Transverse colon (tissue), 4 donors: Measurements from ENCODE around the gene BARD1. TPM values are rescaled to one million over a fixed set of nuclear protein-coding genes. Genes with fewer than 3 reads are reported as not detected.

ENCODE experiments used
- DNase-seq: peaks from one replicate; pipeline ENCODE4 v3.0.0-alpha.2; 2019
- H3K27ac ChIP-seq, 4 donors: fragments of 200-600 bp; sonication (generic); 2 replicates each; pipeline ENCODE4 v1.5.1; 2016 to 2018; ENCODE audit warnings: inconsistent platforms in 4 of 4
- H3K27me3 ChIP-seq: fragments of 200-600 bp; sonication (generic); 2 replicates; pipeline ENCODE4 v1.5.1; 2017; ENCODE audit warnings: inconsistent platforms
- H3K36me3 ChIP-seq, 4 donors: fragments of 200-600 bp; sonication (generic); 2 replicates each; pipeline ENCODE4 v1.5.1; 2017 to 2019; ENCODE audit warnings: inconsistent platforms in 4 of 4
- H3K4me1 ChIP-seq, 4 donors: fragments of 200-600 bp; sonication (generic); 2 replicates each; pipeline ENCODE4 v1.5.1; 2017 to 2020; ENCODE audit warnings: inconsistent platforms in 4 of 4
- H3K4me3 ChIP-seq, 4 donors: fragments of 200-600 bp; sonication (generic); 1 replicate in 1 of 4; 2 replicates in 3 of 4; pipeline versions ENCODE4 v1.5.1 to v1.6.1; 2017 to 2019; ENCODE audit warnings: inconsistent platforms in 4 of 4
- H3K9me3 ChIP-seq, 2 donors: fragments of 200-600 bp; sonication (generic); 2 replicates each; pipeline ENCODE4 v1.5.1; 2017 to 2019; ENCODE audit warnings: inconsistent platforms in 2 of 2
- EP300 ChIP-seq: sonication (generic); formaldehyde crosslinking; IDR thresholded peaks from one replicate; pipeline ENCODE4 v1.6.1; 2017; ENCODE audit warnings: antibody characterized with exemption, low read depth
- POLR2A ChIP-seq: fragments of 450-650 bp; IDR thresholded peaks from one replicate; pipeline ENCODE4 v1.6.1; 2016; ENCODE audit warnings: antibody characterized with exemption, mild to moderate bottlenecking, moderate library complexity
- POLR2AphosphoS5 ChIP-seq, 3 donors: sonication (generic); formaldehyde crosslinking; IDR thresholded peaks; one replicate each; pipeline ENCODE4 v1.6.1; 2016; ENCODE audit warnings: antibody characterized with exemption in 3 of 3
- WGBS, 2 donors: methylation state at CpG; one replicate each; pipeline ENCODE4 v1.1.5; 2018; ENCODE audit warnings: low coverage in 1 of 2; 5-methylcytosine and 5-hydroxymethylcytosine counted together
- in situ Hi-C, 4 donors: fragments of 200-750 bp; cut with MboI; loops; one replicate each; pipeline versions ENCODE4 v1.15.0 to v1.15.1; 2017; ENCODE audit warnings: low sequenced_read_pairs in 3 of 4, low pct_ligation_motif_present in 1 of 4, low pct_unique_long_range_greater_than_20kb in 1 of 4
- intact Hi-C: fragments of 100-400 bp; cut with DNase I; formaldehyde crosslinking; loops from one replicate; pipeline ENCODE4 v1.15.1; 2023; ENCODE audit warnings: low total_unique reads
- total RNA-seq, 4 donors: library from RNA; depleted of rRNA; stranded (reverse); fragments of >200 nt; gene quantifications; one replicate each; pipeline ENCODE4 v1.1.0, GENCODE V29; 2016
- TF ChIP-seq, protein P1 (sequence below), 5 experiments: fragments of 200-600 bp in 3 of 5; fragments of 450-650 bp in 2 of 5; sonication (generic) in 3 of 5; IDR thresholded peaks; 1 replicate in 2 of 5; 2 replicates in 3 of 5; pipeline ENCODE4 v1.5.1; 2016 to 2017; ENCODE audit warnings: antibody characterized with exemption in 5 of 5, inconsistent platforms in 3 of 5, mild to moderate bottlenecking in 2 of 5, moderate library complexity in 1 of 5

The BARD1 gene
- total RNA-seq, 4 donors from 2014 or later = 2.2 to 141 (median 9.1) TPM

- in situ Hi-C loops = no loop called here
- DNase-seq = no peak
- Histone ChIP-seq H3K36me3 (no peaks in the 10 kb centered on the region), H3K27ac (no peak overlapping the region), H3K4me1 (no peaks in the 10 kb centered on the region), H3K4me3 (no peak overlapping the region), H3K9me3 (no peaks in the 10 kb centered on the region), H3K27me3 (no peaks in the 10 kb centered on the region)
- TF ChIP-seq POLR2AphosphoS5 (IDR thresholded peaks at IDR 0.05) = no peak
- no peak for TF ChIP-seq POLR2A
- TF ChIP-seq, protein P1, sequence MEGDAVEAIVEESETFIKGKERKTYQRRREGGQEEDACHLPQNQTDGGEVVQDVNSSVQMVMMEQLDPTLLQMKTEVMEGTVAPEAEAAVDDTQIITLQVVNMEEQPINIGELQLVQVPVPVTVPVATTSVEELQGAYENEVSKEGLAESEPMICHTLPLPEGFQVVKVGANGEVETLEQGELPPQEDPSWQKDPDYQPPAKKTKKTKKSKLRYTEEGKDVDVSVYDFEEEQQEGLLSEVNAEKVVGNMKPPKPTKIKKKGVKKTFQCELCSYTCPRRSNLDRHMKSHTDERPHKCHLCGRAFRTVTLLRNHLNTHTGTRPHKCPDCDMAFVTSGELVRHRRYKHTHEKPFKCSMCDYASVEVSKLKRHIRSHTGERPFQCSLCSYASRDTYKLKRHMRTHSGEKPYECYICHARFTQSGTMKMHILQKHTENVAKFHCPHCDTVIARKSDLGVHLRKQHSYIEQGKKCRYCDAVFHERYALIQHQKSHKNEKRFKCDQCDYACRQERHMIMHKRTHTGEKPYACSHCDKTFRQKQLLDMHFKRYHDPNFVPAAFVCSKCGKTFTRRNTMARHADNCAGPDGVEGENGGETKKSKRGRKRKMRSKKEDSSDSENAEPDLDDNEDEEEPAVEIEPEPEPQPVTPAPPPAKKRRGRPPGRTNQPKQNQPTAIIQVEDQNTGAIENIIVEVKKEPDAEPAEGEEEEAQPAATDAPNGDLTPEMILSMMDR (IDR thresholded peaks at IDR 0.05) = no peak
- TF ChIP-seq EP300 = no peak
- 63 to 66% methylated on average over 3 of the region's 3 CpGs for WGBS, 2 donors
- intact Hi-C loops = no loop called here
Measured at GRCh38 chr2:214772443-214773015, 37.0 kb downstream of the BARD1 start.

DNA sequence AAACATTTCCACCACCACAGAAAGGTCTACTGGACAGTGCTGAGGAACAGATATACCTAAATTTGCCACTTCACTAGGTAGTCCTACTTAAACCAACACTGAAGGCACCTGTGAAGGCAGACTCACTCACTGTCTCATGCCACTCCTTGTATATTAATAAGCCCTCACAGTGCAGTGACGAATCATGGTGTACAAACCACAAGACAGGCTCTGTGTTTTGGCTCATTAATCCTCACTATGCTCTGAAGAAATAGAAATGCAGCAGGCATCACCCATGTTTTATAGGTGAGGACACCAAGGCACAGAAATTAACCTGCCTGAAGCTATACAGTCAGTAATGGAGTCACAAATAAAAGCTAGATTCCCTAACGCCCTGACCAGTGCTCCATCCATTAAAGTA lies 44.3 kb downstream of the BARD1 start:
- in situ Hi-C loops (no loop called here), intact Hi-C loops (no loop called here)
- Histone ChIP-seq H3K9me3 (no peaks in the 10 kb centered on the region), H3K27me3 (no peaks in the 10 kb centered on the region), H3K36me3 (peaks cover 0 to 4% (median 2%) of the 10 kb centered on the region in 4 donors), H3K4me3 (no peak overlapping the region), H3K27ac (no peak overlapping the region), H3K4me1 (no peaks in the 10 kb centered on the region)
- no peak for DNase-seq
- 79% methylated on average over 2 of the region's 2 CpGs; no CpG with 5 or more reads in 1 of the 2 donors for WGBS, 2 donors
- TF ChIP-seq, protein P1 (IDR thresholded peaks at IDR 0.05) = no peak
- no peak for TF ChIP-seq POLR2A
- no peak for TF ChIP-seq POLR2AphosphoS5 (IDR thresholded peaks at IDR 0.05)
- no peak for TF ChIP-seq EP300

DNA sequence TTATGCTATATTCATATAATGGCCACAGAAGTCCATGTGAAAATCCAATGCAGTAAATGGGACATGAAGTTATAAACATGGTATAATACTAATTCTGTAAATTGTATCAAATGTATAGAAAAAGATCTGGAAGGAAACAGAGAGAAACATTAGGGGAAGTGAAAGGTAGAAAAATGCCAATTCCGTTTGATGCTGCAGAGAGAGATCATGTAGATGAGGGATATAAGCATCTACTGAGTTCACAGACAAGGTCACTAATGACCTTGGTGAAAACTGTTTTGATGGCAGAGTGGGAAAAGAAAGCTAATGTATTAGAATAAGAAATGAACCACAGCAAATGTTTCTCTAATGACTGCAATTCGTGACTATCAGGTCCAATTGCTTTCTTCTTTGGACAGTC lies 56.0 kb downstream of the BARD1 start:
- H3K36me3 ChIP-seq = peaks cover 0 to 3% (median 0%) of the 10 kb centered on the region in 4 donors
- H3K27me3 ChIP-seq = no peaks in the 10 kb centered on the region
- DNase-seq = no peak
- no peak for TF ChIP-seq EP300
- TF ChIP-seq POLR2AphosphoS5 (IDR thresholded peaks at IDR 0.05) = no peak
- TF ChIP-seq POLR2A = no peak
- TF ChIP-seq, protein P1 (IDR thresholded peaks at IDR 0.05) = no peak
- intact Hi-C loops = no loop called here
- no peaks in the 10 kb centered on the region for H3K4me1 ChIP-seq
- in situ Hi-C loops = no loop called here
- H3K9me3 ChIP-seq = no peaks in the 10 kb centered on the region
- 65 to 92% methylated on average over 2 of the region's 2 CpGs for WGBS, 2 donors
- no peak overlapping the region for H3K4me3 ChIP-seq
- H3K27ac ChIP-seq = no peak overlapping the region

GRCh38 chr2:214750529-214750928 lies 59.0 kb downstream of the BARD1 start:
- H3K27ac ChIP-seq = no peak overlapping the region
- in situ Hi-C loops (no loop called here), intact Hi-C loops (no loop called here)
- TF ChIP-seq, protein P1 (IDR thresholded peaks at IDR 0.05) = no peak
- TF ChIP-seq POLR2A (no peak), EP300 (no peak), POLR2AphosphoS5 (IDR thresholded peaks at IDR 0.05) (no peak)
- DNase-seq = no peak
- H3K4me3 ChIP-seq = no peak overlapping the region
- no peaks in the 10 kb centered on the region for H3K4me1 ChIP-seq
- no peaks in the 10 kb centered on the region for H3K27me3 ChIP-seq
- peaks cover 0 to 3% (median 0%) of the 10 kb centered on the region in 4 donors for H3K36me3 ChIP-seq
- no peaks in the 10 kb centered on the region for H3K9me3 ChIP-seq
- 69% methylated on average over 2 of the region's 2 CpGs; no CpG with 5 or more reads in 1 of the 2 donors for WGBS, 2 donors
